Measurements from ENCODE around the gene HLA-DPB1.

HLA-DPB1 gene

DNA sequence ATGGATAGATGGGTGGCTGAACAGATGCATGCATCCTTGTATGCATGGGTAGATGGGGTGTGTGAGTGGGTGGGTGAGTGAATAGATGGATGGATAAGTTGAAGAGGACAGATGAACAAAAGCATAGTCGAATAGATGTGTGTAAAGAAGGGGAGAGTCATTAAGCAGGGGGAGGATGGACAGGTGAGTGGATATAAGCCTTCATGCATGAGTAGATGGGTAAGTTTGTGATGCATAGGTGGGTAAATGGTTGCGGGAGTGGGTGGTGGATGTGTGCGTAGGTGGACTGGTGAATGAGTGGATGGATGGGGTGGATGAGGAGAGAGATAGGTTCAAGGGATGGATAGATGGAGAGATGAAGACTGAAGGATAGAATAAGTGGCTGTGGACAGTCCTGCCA lies 29.6 kb downstream of the HLA-DPB1 start:
- no peak for DNase-seq

GRCh38 chr6:33105916-33106871 lies 30.4 kb downstream of the HLA-DPB1 start:
- no peak for DNase-seq

- no peak for DNase-seq
Observed at GRCh38 chr6:33107641-33108040, 31.9 kb downstream of the HLA-DPB1 start.

DNA sequence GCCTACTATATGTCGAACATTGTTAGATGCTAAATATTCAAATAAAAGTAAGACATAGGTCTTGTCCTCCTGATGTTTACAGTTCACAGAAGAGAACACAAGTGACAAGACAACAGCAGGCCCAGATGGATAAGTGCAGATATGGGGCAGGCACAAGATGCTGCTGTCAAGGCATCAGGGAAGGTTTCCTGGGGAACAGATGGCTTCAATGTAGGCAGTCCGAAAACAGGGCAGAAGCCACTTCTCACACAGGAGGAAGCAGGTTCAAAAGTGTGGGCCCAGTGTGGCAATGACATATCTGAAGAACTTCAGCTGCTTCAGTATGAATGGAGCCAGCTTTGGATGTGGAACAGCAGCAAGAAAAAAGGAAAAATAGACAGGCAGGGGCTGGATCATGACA lies 32.5 kb downstream of the HLA-DPB1 start:
- no peak for DNase-seq

DNA sequence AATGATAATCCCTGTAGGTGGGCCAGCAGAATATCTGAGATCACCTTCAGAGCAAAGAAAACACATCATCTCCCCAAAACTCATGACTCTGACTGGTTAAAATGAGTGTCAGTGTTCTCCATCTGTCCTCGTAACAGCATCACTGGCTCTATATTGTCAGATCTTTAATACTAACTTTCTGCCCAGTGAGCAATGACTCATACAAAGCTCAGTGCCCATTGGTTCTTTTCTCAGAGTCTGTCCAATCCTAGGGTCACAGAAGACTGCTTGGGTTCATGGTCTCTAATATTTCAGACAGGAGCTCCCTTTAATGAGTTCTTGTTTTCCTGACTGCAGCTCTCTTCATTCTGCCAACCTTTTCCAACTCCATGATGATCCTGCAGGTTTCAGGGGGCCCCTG lies 36.4 kb downstream of the HLA-DPB1 start:
- DNase-seq = peak; percentile 75

DNA sequence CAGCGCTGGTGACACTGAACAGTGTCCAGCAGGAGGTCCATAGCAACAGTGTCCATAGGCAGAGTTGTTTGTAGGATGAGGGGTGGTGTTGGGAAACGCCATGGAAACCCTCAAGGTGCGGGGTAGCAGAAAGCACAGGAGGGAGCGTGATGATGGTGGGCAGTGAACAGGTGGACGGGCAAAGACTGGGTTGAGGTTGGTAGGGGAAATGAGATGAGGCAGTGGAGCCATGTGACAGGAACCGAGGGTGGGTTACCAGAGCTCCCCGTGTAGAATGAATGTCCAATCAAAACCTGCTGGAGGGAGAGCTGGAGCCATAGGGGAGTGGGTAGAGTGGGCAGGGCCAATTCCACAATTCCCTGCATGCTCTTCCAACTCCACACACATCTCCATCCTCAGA lies 38.0 kb downstream of the HLA-DPB1 start:
- no peak for DNase-seq

DNA sequence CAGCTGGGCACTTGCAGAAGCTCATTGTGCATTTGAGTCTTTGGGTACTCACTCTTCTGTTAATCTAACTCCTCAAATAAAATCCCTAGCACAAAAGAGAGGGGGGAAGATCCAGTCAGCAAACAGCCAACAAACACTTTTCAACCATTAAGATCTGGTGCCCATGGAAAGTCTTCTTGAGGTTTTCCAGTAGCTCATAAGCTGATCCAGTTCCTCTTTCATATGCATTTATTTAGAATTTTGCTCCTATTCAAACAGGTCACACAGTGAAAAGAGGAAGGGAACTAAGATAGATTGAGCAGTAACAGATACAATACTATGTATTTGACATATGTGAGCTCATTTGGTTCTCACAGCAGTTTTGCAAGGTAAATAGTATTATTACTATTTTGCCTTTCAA lies 38.6 kb downstream of the HLA-DPB1 start:
- no peak for DNase-seq

- DNase-seq = no peak
Observed at GRCh38 chr6:33116417-33116816, 40.6 kb downstream of the HLA-DPB1 start.

GRCh38 chr6:33116841-33117711 lies 41.3 kb downstream of the HLA-DPB1 start:
- DNase-seq = no peak

- no peak for DNase-seq
Observed at GRCh38 chr6:33117811-33118277, 42.1 kb downstream of the HLA-DPB1 start.

DNA sequence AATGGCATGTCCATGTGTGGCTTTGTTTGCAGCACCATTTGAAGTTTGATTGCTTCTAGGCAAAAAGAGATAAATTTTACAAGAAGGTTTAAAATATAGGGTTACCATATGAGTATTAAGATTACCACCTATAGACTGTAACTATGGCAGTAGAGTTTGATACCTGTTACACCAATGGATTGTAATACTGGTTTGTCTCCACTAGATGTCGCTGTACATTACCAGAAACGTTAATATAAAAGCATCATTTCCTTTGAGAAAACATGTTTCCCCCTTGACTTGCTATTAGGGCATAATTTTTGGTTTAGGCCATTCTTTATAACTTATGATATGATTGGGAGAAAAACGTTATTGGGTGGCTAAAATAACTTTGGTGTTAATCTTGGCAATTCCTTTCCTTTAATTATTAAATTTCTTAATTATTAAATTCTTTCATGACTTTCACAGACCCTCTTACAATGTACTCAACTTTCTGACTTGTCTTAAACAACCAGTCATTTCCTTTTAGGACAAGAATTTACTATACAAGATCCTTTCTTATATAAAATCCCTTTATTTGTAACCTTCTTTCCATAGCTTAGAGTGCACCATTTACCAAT lies 42.8 kb downstream of the HLA-DPB1 start:
- peak; percentile 82 for DNase-seq

DNA sequence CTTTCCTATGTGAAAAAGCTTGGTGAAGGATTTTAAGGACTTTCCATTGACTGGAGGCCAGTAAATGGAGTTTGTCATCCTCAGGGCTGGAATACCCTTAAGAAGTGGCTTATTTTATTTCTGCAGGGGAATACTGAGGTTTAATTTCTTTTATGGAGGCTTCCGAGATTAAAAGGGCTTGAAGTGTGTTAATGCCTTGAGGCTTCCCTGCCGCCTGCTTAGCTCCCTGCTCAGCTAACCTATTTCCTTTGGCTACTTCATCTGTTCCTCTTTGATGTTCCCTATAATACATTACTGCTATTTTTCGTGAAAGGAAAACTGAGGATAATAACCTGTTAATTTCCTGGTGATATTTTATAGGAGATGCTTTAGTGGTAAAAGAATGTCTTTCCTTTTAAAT lies 44.2 kb downstream of the HLA-DPB1 start:
- DNase-seq = no peak

GRCh38 chr6:33123181-33123580 lies 47.4 kb downstream of the HLA-DPB1 start:
- DNase-seq = no peak

GRCh38 chr6:33123732-33124524 lies 48.1 kb downstream of the HLA-DPB1 start:
- DNase-seq = peak; percentile 39

DNA sequence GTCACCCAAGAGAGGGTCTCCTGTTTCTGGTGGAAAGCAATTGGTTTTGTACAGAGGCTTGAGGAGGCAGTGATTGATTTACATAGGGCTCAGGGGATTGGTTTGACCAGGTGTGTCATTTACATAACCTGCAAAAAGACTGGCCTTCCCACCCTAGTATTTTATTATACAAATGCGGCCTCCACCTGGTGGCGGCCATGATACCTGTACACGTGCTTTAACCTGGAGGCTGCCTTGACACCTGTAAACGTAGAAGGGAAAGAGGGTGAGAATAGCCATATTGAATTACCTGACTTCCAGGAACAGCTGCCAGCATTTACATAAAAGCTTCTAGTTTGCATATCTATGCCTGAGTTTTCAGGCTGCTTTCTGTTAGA lies 48.7 kb downstream of the HLA-DPB1 start:
- DNase-seq = no peak

GRCh38 chr6:33124947-33125346 lies 49.2 kb downstream of the HLA-DPB1 start:
- DNase-seq = no peak

- peak; percentile 56 for DNase-seq
Observed at GRCh38 chr6:33126101-33126714, 50.4 kb downstream of the HLA-DPB1 start.

DNA sequence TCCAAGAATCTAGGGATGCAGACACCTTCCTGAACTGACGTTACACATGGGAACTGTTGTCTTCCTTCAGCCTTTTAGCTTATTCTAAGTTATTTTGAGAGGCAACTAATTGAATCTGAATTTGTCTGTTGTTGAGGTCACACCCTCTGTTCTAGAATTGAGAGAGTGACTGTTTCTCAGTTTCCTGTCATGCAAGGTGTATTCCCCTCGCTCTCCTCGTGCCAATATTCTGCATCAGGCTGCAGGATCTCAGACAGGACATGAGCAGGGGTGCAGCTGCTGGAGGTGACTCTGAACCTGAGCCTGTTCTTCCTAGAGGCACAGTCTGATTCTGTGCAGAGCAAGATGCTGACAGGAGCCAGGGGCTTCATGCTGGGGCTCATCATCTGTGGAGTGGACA lies 52.5 kb downstream of the HLA-DPB1 start:
- DNase-seq = no peak

- no peak for DNase-seq
Observed at GRCh38 chr6:33132081-33132524, 56.3 kb downstream of the HLA-DPB1 start.

DNA sequence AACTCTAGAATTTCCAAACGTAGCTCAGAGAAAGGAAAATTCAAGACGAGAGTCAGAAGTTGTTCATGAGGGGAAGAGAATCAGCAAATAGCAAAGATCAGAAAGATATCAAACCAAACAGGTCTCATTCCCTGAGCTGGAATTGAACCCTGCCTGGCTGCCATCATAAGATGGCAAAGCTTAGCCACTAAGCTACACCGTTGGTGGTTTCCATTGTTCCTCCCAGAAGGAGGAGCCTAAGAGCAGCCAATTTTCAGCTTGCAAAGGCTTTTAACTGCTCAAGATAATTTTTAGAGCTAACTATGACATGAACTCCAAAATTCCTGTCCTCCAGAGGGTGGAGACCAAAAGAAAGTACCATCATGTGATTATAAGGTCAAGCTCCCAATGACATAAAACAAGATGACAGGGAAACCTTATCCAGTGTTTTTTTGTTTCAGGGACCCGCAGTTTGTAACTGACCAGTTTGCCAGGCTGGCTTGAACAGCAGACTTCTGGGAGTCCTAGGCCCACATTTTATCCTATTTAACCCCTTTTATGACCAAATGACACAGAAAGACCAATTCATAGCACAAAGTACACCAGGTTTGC lies 60.6 kb downstream of the HLA-DPB1 start:
- DNase-seq = no peak

All from CD4-positive, alpha-beta T cell treated with Interleukin-10 for 1 hour (primary cell).